ENCODE data around the gene C1QTNF1. TPM values are rescaled to one million over a fixed set of nuclear protein-coding genes. Genes with fewer than 3 reads are reported as not detected.
A peak's percentile ranks its signal among the peaks of the same experiment; 100 is the strongest.
"Not testable (repeated sequence)": the region's sequence is repeated elsewhere in the genome, so short reads cannot be mapped to it uniquely, and the experiment has no call there.

Gene C1QTNF1
- total RNA-seq, 1 experiment from 2014 or later: 0.22 TPM

GRCh38 chr17:79048826-79049755, 25.1 kb downstream of the C1QTNF1 start:
- DNase-seq (ENCODE audit: extremely low read depth, low read depth): no peak

- no peak for DNase-seq (ENCODE audit: extremely low read depth, low read depth)
Observed at GRCh38 chr17:79049821-79050220, 25.9 kb downstream of the C1QTNF1 start.

- DNase-seq (ENCODE audit: extremely low read depth, low read depth): no peak
Observed at GRCh38 chr17:79050551-79050950, 26.6 kb downstream of the C1QTNF1 start.

GRCh38 chr17:79051306-79051705, 27.3 kb downstream of the C1QTNF1 start:
- no peak for DNase-seq (ENCODE audit: extremely low read depth, low read depth)

GRCh38 chr17:79052131-79052530, 28.2 kb downstream of the C1QTNF1 start:
- DNase-seq (ENCODE audit: extremely low read depth, low read depth): no peak

- no peak for DNase-seq (ENCODE audit: extremely low read depth, low read depth)
Observed at GRCh38 chr17:79053251-79053925, 29.4 kb downstream of the C1QTNF1 start.

- no peak for DNase-seq (ENCODE audit: extremely low read depth, low read depth)
Observed at GRCh38 chr17:79054200-79054960, 30.4 kb downstream of the C1QTNF1 start.

- DNase-seq (ENCODE audit: extremely low read depth, low read depth): no peak
Observed at GRCh38 chr17:79055197-79055596, 31.2 kb downstream of the C1QTNF1 start.

GRCh38 chr17:79057737-79058385, 33.9 kb downstream of the C1QTNF1 start:
- no peak for DNase-seq (ENCODE audit: extremely low read depth, low read depth)

GRCh38 chr17:79062691-79063090, 38.7 kb downstream of the C1QTNF1 start:
- DNase-seq (ENCODE audit: extremely low read depth, low read depth): no peak

GRCh38 chr17:79064026-79064425, 40.1 kb downstream of the C1QTNF1 start:
- DNase-seq (ENCODE audit: extremely low read depth, low read depth): no peak

- peak; percentile 37 for DNase-seq (ENCODE audit: extremely low read depth, low read depth)
Observed at GRCh38 chr17:79065105-79065670, 41.2 kb downstream of the C1QTNF1 start.

- no peak for DNase-seq (ENCODE audit: extremely low read depth, low read depth)
Observed at GRCh38 chr17:79066963-79067362, 43.0 kb downstream of the C1QTNF1 start.

- DNase-seq (ENCODE audit: extremely low read depth, low read depth): no peak
Observed at GRCh38 chr17:79070266-79070880, 46.4 kb downstream of the C1QTNF1 start.

GRCh38 chr17:79071161-79071740, 47.3 kb downstream of the C1QTNF1 start:
- DNase-seq (ENCODE audit: extremely low read depth, low read depth): no peak

GRCh38 chr17:79072544-79072943, 48.6 kb downstream of the C1QTNF1 start:
- no peak for DNase-seq (ENCODE audit: extremely low read depth, low read depth)

- no peak for DNase-seq (ENCODE audit: extremely low read depth, low read depth)
Observed at GRCh38 chr17:79073016-79073705, 49.2 kb downstream of the C1QTNF1 start.

GRCh38 chr17:79073706-79074088, 49.7 kb downstream of the C1QTNF1 start:
- DNase-seq (ENCODE audit: extremely low read depth, low read depth): no peak

GRCh38 chr17:79074121-79074648, 50.2 kb downstream of the C1QTNF1 start:
- DNase-seq (ENCODE audit: extremely low read depth, low read depth): not testable (repeated sequence)
